ENCODE data around the gene QSER1. TPM values are rescaled to one million over a fixed set of nuclear protein-coding genes. Genes with fewer than 3 reads are reported as not detected.

The QSER1 gene
- total and polyA plus RNA-seq, 4 experiments from 2014 or later = 0.18 to 13.0 (median 6.5) TPM

GRCh38 chr11:32985600-32985999, 93.0 kb downstream of the QSER1 start:
- Histone ChIP-seq H3K27me3 (ENCODE audit: insufficient read depth, low read length) (no peaks in the 10 kb centered on the region), H3K4me1 (ENCODE audit: insufficient read depth, low read length) (no peaks in the 10 kb centered on the region), H3K36me3 (ENCODE audit: insufficient read depth, low read length) (no peaks in the 10 kb centered on the region), H3K27ac (ENCODE audit: low read depth, low read length) (no peak overlapping the region), H3K9me3 (ENCODE audit: control insufficient read depth in 1 of 2, low read length in 2 of 2) (no peaks in the 10 kb centered on the region), H3K4me3 (ENCODE audit: low read length in 2 of 2) (no peak overlapping the region)
- no peak overlapping the region for H3K27ac Mint-ChIP-seq
- H3K4me1 Mint-ChIP-seq = no peaks in the 10 kb centered on the region
- peaks cover 0 to 3% (median 0%) of the 10 kb centered on the region in 8 donors for H3K9me3 Mint-ChIP-seq
- no peaks in the 10 kb centered on the region for H3K36me3 Mint-ChIP-seq
- ChIA-PET CTCF (ENCODE audit: partially characterized antibody) (interaction anchor here (0.7 to 1.4 kb wide), 2 partner anchors 16 to 80 kb away, joined by 3 read pairs; no protein-coding TSS in a partner anchor), POLR2A (ENCODE audit: partially characterized antibody) (no interaction called here)
- DNase-seq = no peak
- intact Hi-C loops (cut with micrococcal nuclease) = no loop called here
- no peaks in the 10 kb centered on the region for H3K27me3 Mint-ChIP-seq
- H3K4me3 Mint-ChIP-seq = no peak overlapping the region

- no peaks in the 10 kb centered on the region for H3K27me3 ChIP-seq (ENCODE audit: insufficient read depth, low read length)
- Mint-ChIP-seq H3K36me3 (no peaks in the 10 kb centered on the region), H3K9me3 (peaks cover 0 to 14% (median 7%) of the 10 kb centered on the region in 8 donors), H3K4me3 (no peak overlapping the region), H3K27me3 (no peaks in the 10 kb centered on the region), H3K27ac (no peak overlapping the region), H3K4me1 (no peaks in the 10 kb centered on the region)
- CTCF ChIA-PET (ENCODE audit: partially characterized antibody) = no interaction called here
- intact Hi-C loops (cut with micrococcal nuclease) = no loop called here
- no peaks in the 10 kb centered on the region for H3K36me3 ChIP-seq (ENCODE audit: insufficient read depth, low read length)
- no peak for DNase-seq
- H3K27ac ChIP-seq (ENCODE audit: low read depth, low read length) = no peak overlapping the region
- no peaks in the 10 kb centered on the region for H3K4me1 ChIP-seq (ENCODE audit: insufficient read depth, low read length)
- H3K4me3 ChIP-seq (ENCODE audit: low read length in 2 of 2) = no peak overlapping the region
- POLR2A ChIA-PET (ENCODE audit: partially characterized antibody) = no interaction called here
- H3K9me3 ChIP-seq (ENCODE audit: control insufficient read depth in 1 of 2, low read length in 2 of 2) = no peaks in the 10 kb centered on the region
Measured at GRCh38 chr11:32987851-32988250, 95.2 kb downstream of the QSER1 start.

- ChIA-PET POLR2A (ENCODE audit: partially characterized antibody) (no interaction called here), CTCF (ENCODE audit: partially characterized antibody) (no interaction called here)
- Histone ChIP-seq H3K4me3 (ENCODE audit: low read length in 2 of 2) (no peak overlapping the region), H3K27me3 (ENCODE audit: insufficient read depth, low read length) (no peaks in the 10 kb centered on the region), H3K4me1 (ENCODE audit: insufficient read depth, low read length) (no peaks in the 10 kb centered on the region), H3K36me3 (ENCODE audit: insufficient read depth, low read length) (no peaks in the 10 kb centered on the region), H3K9me3 (ENCODE audit: control insufficient read depth in 1 of 2, low read length in 2 of 2) (no peaks in the 10 kb centered on the region), H3K27ac (ENCODE audit: low read depth, low read length) (no peak overlapping the region)
- Mint-ChIP-seq H3K4me3 (no peak overlapping the region), H3K27me3 (no peaks in the 10 kb centered on the region), H3K27ac (no peak overlapping the region), H3K4me1 (no peaks in the 10 kb centered on the region), H3K36me3 (no peaks in the 10 kb centered on the region), H3K9me3 (peaks cover 0 to 14% (median 8%) of the 10 kb centered on the region in 8 donors)
- DNase-seq = no peak
- intact Hi-C loops (cut with micrococcal nuclease) = no loop called here
Measured at GRCh38 chr11:32990481-32990880, 97.9 kb downstream of the QSER1 start.

GRCh38 chr11:32991427-32991826, 98.8 kb downstream of the QSER1 start:
- POLR2A ChIA-PET (ENCODE audit: partially characterized antibody) = no interaction called here

GRCh38 chr11:32991898-32992297, 99.3 kb downstream of the QSER1 start:
- no peaks in the 10 kb centered on the region for H3K27me3 Mint-ChIP-seq
- Histone ChIP-seq H3K36me3 (ENCODE audit: insufficient read depth, low read length) (no peaks in the 10 kb centered on the region), H3K9me3 (ENCODE audit: control insufficient read depth in 1 of 2, low read length in 2 of 2) (no peaks in the 10 kb centered on the region), H3K4me3 (ENCODE audit: low read length in 2 of 2) (no peak overlapping the region), H3K27ac (ENCODE audit: low read depth, low read length) (no peak overlapping the region), H3K4me1 (ENCODE audit: insufficient read depth, low read length) (no peaks in the 10 kb centered on the region), H3K27me3 (ENCODE audit: insufficient read depth, low read length) (no peaks in the 10 kb centered on the region)
- intact Hi-C loops (cut with micrococcal nuclease) = no loop called here
- DNase-seq = no peak
- POLR2A ChIA-PET (ENCODE audit: partially characterized antibody) = no interaction called here
- H3K27ac Mint-ChIP-seq = no peak overlapping the region
- no peaks in the 10 kb centered on the region for H3K4me1 Mint-ChIP-seq
- CTCF ChIA-PET (ENCODE audit: partially characterized antibody) = no interaction called here
- H3K9me3 Mint-ChIP-seq = peaks cover 0 to 14% (median 8%) of the 10 kb centered on the region in 8 donors
- no peak overlapping the region for H3K4me3 Mint-ChIP-seq
- H3K36me3 Mint-ChIP-seq = no peaks in the 10 kb centered on the region

More at GRCh38 chr11:32991427-32991826, 98.8 kb downstream of the QSER1 start:
- Histone ChIP-seq H3K9me3 (ENCODE audit: control insufficient read depth in 1 of 2, low read length in 2 of 2) (no peaks in the 10 kb centered on the region), H3K36me3 (ENCODE audit: insufficient read depth, low read length) (no peaks in the 10 kb centered on the region), H3K27ac (ENCODE audit: low read depth, low read length) (no peak overlapping the region), H3K4me1 (ENCODE audit: insufficient read depth, low read length) (no peaks in the 10 kb centered on the region), H3K27me3 (ENCODE audit: insufficient read depth, low read length) (no peaks in the 10 kb centered on the region), H3K4me3 (ENCODE audit: low read length in 2 of 2) (no peak overlapping the region)
- Mint-ChIP-seq H3K36me3 (no peaks in the 10 kb centered on the region), H3K27ac (no peak overlapping the region), H3K9me3 (peaks cover 0 to 14% (median 8%) of the 10 kb centered on the region in 8 donors), H3K27me3 (no peaks in the 10 kb centered on the region), H3K4me3 (no peak overlapping the region), H3K4me1 (no peaks in the 10 kb centered on the region)
- DNase-seq = no peak
- CTCF ChIA-PET (ENCODE audit: partially characterized antibody) = no interaction called here
- intact Hi-C loops (cut with micrococcal nuclease) = no loop called here

GRCh38 chr11:33000181-33000580, 107.6 kb downstream of the QSER1 start:
- Mint-ChIP-seq H3K27me3 (peaks cover 7 to 10% of the 10 kb centered on the region in 2 donors), H3K27ac (no peak overlapping the region), H3K9me3 (peaks cover 5 to 14% (median 8%) of the 10 kb centered on the region in 8 donors), H3K4me1 (peaks cover 6 to 13% (median 8%) of the 10 kb centered on the region in 4 donors), H3K36me3 (no peaks in the 10 kb centered on the region), H3K4me3 (no peak overlapping the region)
- H3K4me3 ChIP-seq (ENCODE audit: low read length in 2 of 2) = no peak overlapping the region
- no peaks in the 10 kb centered on the region for H3K27me3 ChIP-seq (ENCODE audit: insufficient read depth, low read length)
- no peaks in the 10 kb centered on the region for H3K9me3 ChIP-seq (ENCODE audit: control insufficient read depth in 1 of 2, low read length in 2 of 2)
- H3K27ac ChIP-seq (ENCODE audit: low read depth, low read length) = no peak overlapping the region
- CTCF ChIA-PET (ENCODE audit: partially characterized antibody) = no interaction called here
- POLR2A ChIA-PET (ENCODE audit: partially characterized antibody) = no interaction called here
- DNase-seq = no peak
- H3K4me1 ChIP-seq (ENCODE audit: insufficient read depth, low read length) = peaks cover 8% of the 10 kb centered on the region
- H3K36me3 ChIP-seq (ENCODE audit: insufficient read depth, low read length) = no peaks in the 10 kb centered on the region
- intact Hi-C loops (cut with micrococcal nuclease) = loop anchor here (5.0 kb wide), 1 partner anchor 37 kb away; the partner anchor contains the start of gene TCP11L1

- Histone ChIP-seq H3K4me1 (ENCODE audit: insufficient read depth, low read length) (peaks cover 19% of the 10 kb centered on the region), H3K9me3 (ENCODE audit: control insufficient read depth in 1 of 2, low read length in 2 of 2) (no peaks in the 10 kb centered on the region), H3K27ac (ENCODE audit: low read depth, low read length) (no peak overlapping the region), H3K27me3 (ENCODE audit: insufficient read depth, low read length) (no peaks in the 10 kb centered on the region), H3K36me3 (ENCODE audit: insufficient read depth, low read length) (no peaks in the 10 kb centered on the region), H3K4me3 (ENCODE audit: low read length in 2 of 2) (no peak overlapping the region)
- Mint-ChIP-seq H3K9me3 (peaks cover 5 to 14% (median 8%) of the 10 kb centered on the region in 8 donors), H3K36me3 (no peaks in the 10 kb centered on the region), H3K4me1 (peaks cover 16 to 24% (median 19%) of the 10 kb centered on the region in 4 donors), H3K27ac (no peak overlapping the region), H3K4me3 (no peak overlapping the region), H3K27me3 (peaks cover 7 to 10% of the 10 kb centered on the region in 2 donors)
- no peak for DNase-seq
- CTCF ChIA-PET (ENCODE audit: partially characterized antibody) = interaction anchor here (0.8 kb wide), 1 partner anchor 65 kb away, joined by 3 read pairs; no protein-coding TSS in a partner anchor
- intact Hi-C loops (cut with micrococcal nuclease) = loop anchor here (5.0 kb wide), 1 partner anchor 36 kb away; the partner anchor contains the start of gene TCP11L1
- POLR2A ChIA-PET (ENCODE audit: partially characterized antibody) = no interaction called here
Measured at GRCh38 chr11:33001281-33001680, 108.7 kb downstream of the QSER1 start.

Measured in CD4-positive, alpha-beta memory T cell (primary cell).